GM12872 (cell line): ENCODE measurements around the gene ZNF684.
A peak's percentile ranks its signal among the peaks of the same experiment; 100 is the strongest.

Experiments
- TF ChIP-seq, protein P1 (sequence below): IDR thresholded peaks from 3 replicates; pipeline ENCODE4 v1.5.1; 2011; ENCODE audit warnings: low read depth, mild to moderate bottlenecking, low read length, moderate library complexity; ENCODE audit not compliant: insufficient read depth

The ZNF684 gene

GRCh38 chr1:40532844-40533424, 1.5 kb downstream of the ZNF684 start:
- TF ChIP-seq, protein P1, sequence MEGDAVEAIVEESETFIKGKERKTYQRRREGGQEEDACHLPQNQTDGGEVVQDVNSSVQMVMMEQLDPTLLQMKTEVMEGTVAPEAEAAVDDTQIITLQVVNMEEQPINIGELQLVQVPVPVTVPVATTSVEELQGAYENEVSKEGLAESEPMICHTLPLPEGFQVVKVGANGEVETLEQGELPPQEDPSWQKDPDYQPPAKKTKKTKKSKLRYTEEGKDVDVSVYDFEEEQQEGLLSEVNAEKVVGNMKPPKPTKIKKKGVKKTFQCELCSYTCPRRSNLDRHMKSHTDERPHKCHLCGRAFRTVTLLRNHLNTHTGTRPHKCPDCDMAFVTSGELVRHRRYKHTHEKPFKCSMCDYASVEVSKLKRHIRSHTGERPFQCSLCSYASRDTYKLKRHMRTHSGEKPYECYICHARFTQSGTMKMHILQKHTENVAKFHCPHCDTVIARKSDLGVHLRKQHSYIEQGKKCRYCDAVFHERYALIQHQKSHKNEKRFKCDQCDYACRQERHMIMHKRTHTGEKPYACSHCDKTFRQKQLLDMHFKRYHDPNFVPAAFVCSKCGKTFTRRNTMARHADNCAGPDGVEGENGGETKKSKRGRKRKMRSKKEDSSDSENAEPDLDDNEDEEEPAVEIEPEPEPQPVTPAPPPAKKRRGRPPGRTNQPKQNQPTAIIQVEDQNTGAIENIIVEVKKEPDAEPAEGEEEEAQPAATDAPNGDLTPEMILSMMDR, result peak; percentile 71

GRCh38 chr1:40534589-40534988, 3.2 kb downstream of the ZNF684 start:
- TF ChIP-seq, protein P1, result no peak

DNA sequence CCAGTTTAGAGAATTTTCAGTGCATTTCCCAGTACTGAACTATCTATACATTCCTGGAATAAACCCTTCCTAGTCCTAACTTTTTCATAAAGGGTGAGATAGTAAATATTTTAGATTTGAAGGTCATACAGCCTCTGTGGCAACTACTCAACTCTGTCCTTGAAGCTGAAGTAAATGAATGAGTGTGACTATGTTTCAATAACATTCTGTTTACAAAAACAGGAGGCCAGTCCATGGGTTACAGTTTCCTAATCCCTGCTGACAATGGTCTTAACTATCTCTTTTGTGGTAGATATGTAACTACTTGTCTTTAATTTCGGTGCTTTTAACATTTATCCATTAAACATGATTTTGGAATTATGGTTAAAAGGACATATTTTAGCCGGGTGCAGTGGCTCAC, 4.3 kb downstream of the ZNF684 start:
- TF ChIP-seq, protein P1, result no peak

GRCh38 chr1:40539338-40539737, 7.9 kb downstream of the ZNF684 start:
- TF ChIP-seq, protein P1, result no peak

- TF ChIP-seq, protein P1, result no peak
These were observed 15.5 kb downstream of the ZNF684 start for GRCh38 chr1:40546957-40547356.

DNA sequence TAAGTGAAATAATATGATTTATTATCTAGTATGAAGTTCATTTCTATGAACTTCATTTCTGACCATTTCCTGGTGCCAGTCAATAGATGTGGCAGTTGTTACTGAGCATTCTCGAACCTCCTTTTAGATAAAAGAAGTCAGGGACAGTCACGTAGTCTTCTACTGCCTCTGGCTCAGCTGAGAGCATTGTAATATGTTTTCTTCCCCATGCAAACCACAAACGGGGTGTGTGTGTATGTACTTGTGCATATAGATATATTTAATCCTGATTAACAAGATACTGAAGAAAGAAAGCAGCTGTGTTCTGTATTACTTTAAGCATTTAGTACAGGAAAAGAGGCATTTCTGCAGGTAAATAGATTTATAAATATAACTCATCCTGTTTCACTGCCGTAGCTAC, 21.6 kb downstream of the ZNF684 start:
- TF ChIP-seq, protein P1, result no peak

- TF ChIP-seq, protein P1, result no peak
These were observed 24.7 kb downstream of the ZNF684 start for GRCh38 chr1:40556121-40556520.
